Upper lobe of left lung (tissue), 6 donors: ENCODE measurements around the gene CCDC138. TPM values are rescaled to one million over a fixed set of nuclear protein-coding genes. Genes with fewer than 3 reads are reported as not detected.

Source experiments
- ATAC-seq, 2 donors: fragments of 200-7000 bp; cut with Tn5 transposase; one replicate each; pipeline ENCODE4 v1.9.1; 2022; ENCODE audit warnings: mild to moderate bottlenecking in 2 of 2, moderate library complexity in 2 of 2; ENCODE audit not compliant: low FRiP score in 2 of 2
- DNase-seq, 2 donors: peaks; one replicate each; pipeline ENCODE4 v3.0.0-alpha.2; 2019 to 2020
- H3K27ac ChIP-seq, 4 donors: fragments of 200-600 bp; sonication (generic); one replicate each; pipeline ENCODE4 v1.5.1; 2016 to 2019
- H3K27me3 ChIP-seq, 4 donors: fragments of 200-600 bp; sonication (generic); one replicate each; pipeline ENCODE4 v1.5.1; 2017 to 2019
- H3K36me3 ChIP-seq, 4 donors: fragments of 200-600 bp; sonication (generic); one replicate each; pipeline ENCODE4 v1.5.1; 2016 to 2019
- H3K4me1 ChIP-seq, 4 donors: fragments of 200-600 bp; sonication (generic); one replicate each; pipeline ENCODE4 v1.5.1; 2018 to 2019
- H3K4me3 ChIP-seq, 4 donors: fragments of 200-600 bp; sonication (generic); one replicate each; pipeline ENCODE4 v1.5.1; 2017 to 2019; ENCODE audit warnings: mild to moderate bottlenecking in 2 of 4, moderate library complexity in 1 of 4
- H3K9me3 ChIP-seq, 4 donors: fragments of 200-600 bp; sonication (generic); one replicate each; pipeline ENCODE4 v1.5.1; 2018 to 2019
- CTCF ChIP-seq, 6 experiments: fragments of 450-650 bp in 4 of 6; fragments of 200-600 bp in 2 of 6; sonication (generic) in 2 of 6; IDR thresholded peaks; one replicate each; pipeline ENCODE4 v1.5.1; 2016 to 2019; ENCODE audit warnings: antibody characterized with exemption in 6 of 6
- EP300 ChIP-seq, 4 donors: sonication (generic); formaldehyde crosslinking; IDR thresholded peaks; one replicate each; pipeline ENCODE4 v1.5.1; 2017; ENCODE audit warnings: antibody characterized with exemption in 4 of 4, control low read depth in 2 of 4
- POLR2A ChIP-seq, 4 donors: fragments of 450-650 bp; IDR thresholded peaks; one replicate each; pipeline ENCODE4 v1.5.1; 2016 to 2017; ENCODE audit warnings: antibody characterized with exemption in 4 of 4, mild to moderate bottlenecking in 2 of 4
- POLR2AphosphoS5 ChIP-seq, 2 donors: sonication (generic); formaldehyde crosslinking; IDR thresholded peaks; one replicate each; pipeline ENCODE4 v1.5.1; 2017; ENCODE audit warnings: antibody characterized with exemption in 2 of 2
- WGBS, 2 donors: methylation state at CpG; one replicate each; pipeline ENCODE4 v1.1.5; 2017 to 2018; 5-methylcytosine and 5-hydroxymethylcytosine counted together
- total RNA-seq, 6 donors: library from RNA; depleted of rRNA in 4 of 6; stranded (reverse); fragments of >200 nt in 4 of 6; gene quantifications; one replicate each; pipeline versions ENCODE4 v1.1.0 to v1.2.1, GENCODE V29; 2016 to 2021
- donor health status: DM: no; HTN: no; CAD: no; lungs with moderate emphysema.
- donor health status: DM: no; HTN: yes; CAD: no; lungs with severe emphysema.

CCDC138 gene
- total RNA-seq, 6 donors from 2014 or later, result 2.4 to 16.3 (median 3.2) TPM

- Histone ChIP-seq H3K4me3 (no peak overlapping the region), H3K4me1 (no peaks in the 10 kb centered on the region), H3K36me3 (no peaks in the 10 kb centered on the region), H3K27ac (no peak overlapping the region), H3K9me3 (no peaks in the 10 kb centered on the region), H3K27me3 (no peaks in the 10 kb centered on the region)
- TF ChIP-seq CTCF (IDR thresholded peaks at IDR 0.05), result no peak
- TF ChIP-seq EP300 (IDR thresholded peaks at IDR 0.05), result no peak
- no peak for TF ChIP-seq POLR2AphosphoS5 (IDR thresholded peaks at IDR 0.05)
- no peak for TF ChIP-seq POLR2A (IDR thresholded peaks at IDR 0.05)
- ATAC-seq (no peak), DNase-seq (no peak)
- 85 to 89% methylated on average over 8 to 11 of the region's 11 CpGs for WGBS, 2 donors
Observed at GRCh38 chr2:108922141-108922915, 135.8 kb downstream of the CCDC138 start.

GRCh38 chr2:108923019-108923700 lies 136.6 kb downstream of the CCDC138 start:
- H3K4me1 ChIP-seq, result no peaks in the 10 kb centered on the region
- no peaks in the 10 kb centered on the region for H3K36me3 ChIP-seq
- no peak for DNase-seq
- H3K27ac ChIP-seq, result no peak overlapping the region
- ATAC-seq, result no peak
- H3K27me3 ChIP-seq, result no peaks in the 10 kb centered on the region
- H3K4me3 ChIP-seq, result no peak overlapping the region
- no peaks in the 10 kb centered on the region for H3K9me3 ChIP-seq
- no peak for TF ChIP-seq POLR2A (IDR thresholded peaks at IDR 0.05)
- TF ChIP-seq CTCF (IDR thresholded peaks at IDR 0.05), result no peak
- no peak for TF ChIP-seq POLR2AphosphoS5 (IDR thresholded peaks at IDR 0.05)
- no peak for TF ChIP-seq EP300 (IDR thresholded peaks at IDR 0.05)
- 73 to 75% methylated on average over 12 of the region's 12 CpGs for WGBS, 2 donors

GRCh38 chr2:108923736-108924579 lies 137.4 kb downstream of the CCDC138 start:
- no peaks in the 10 kb centered on the region for H3K4me1 ChIP-seq
- no peak for DNase-seq
- no peaks in the 10 kb centered on the region for H3K9me3 ChIP-seq
- no peak for ATAC-seq
- no peak overlapping the region for H3K27ac ChIP-seq
- TF ChIP-seq CTCF (IDR thresholded peaks at IDR 0.05) (no peak), POLR2A (IDR thresholded peaks at IDR 0.05) (no peak), EP300 (IDR thresholded peaks at IDR 0.05) (no peak)
- no peaks in the 10 kb centered on the region for H3K27me3 ChIP-seq
- no peak overlapping the region for H3K4me3 ChIP-seq
- H3K36me3 ChIP-seq, result no peaks in the 10 kb centered on the region
- WGBS, 2 donors, result 86 to 95% methylated on average over 9 to 13 of the region's 13 CpGs

- TF ChIP-seq POLR2A (IDR thresholded peaks at IDR 0.05) (no peak), CTCF (IDR thresholded peaks at IDR 0.05) (no peak), POLR2AphosphoS5 (IDR thresholded peaks at IDR 0.05) (no peak), EP300 (IDR thresholded peaks at IDR 0.05) (no peak)
- no peak for DNase-seq
Observed at GRCh38 chr2:108924580-108925251, 138.1 kb downstream of the CCDC138 start.

More at GRCh38 chr2:108924580-108925251, 138.1 kb downstream of the CCDC138 start:
- Histone ChIP-seq H3K36me3 (no peaks in the 10 kb centered on the region), H3K27me3 (no peaks in the 10 kb centered on the region), H3K9me3 (no peaks in the 10 kb centered on the region), H3K4me1 (no peaks in the 10 kb centered on the region), H3K4me3 (no peak overlapping the region), H3K27ac (no peak overlapping the region)
- WGBS, 2 donors, result 85 to 87% methylated on average over 14 of the region's 14 CpGs
- ATAC-seq, result no peak
